MM.1S (cell line): ENCODE measurements around the gene DELE1.

Source experiments
- DNase-seq: peaks from one replicate; pipeline ENCODE4 v3.0.0-alpha.2; 2015
- H2AFZ ChIP-seq: fragments of 300-600 bp; sonication (generic); 2 replicates; pipeline ENCODE4 v1.6.0; 2016; ENCODE audit warnings: antibody characterized with exemption, low read length
- H3F3A ChIP-seq: fragments of 300-600 bp; sonication (generic); 2 replicates; pipeline ENCODE4 v1.6.1; 2016; ENCODE audit warnings: mild to moderate bottlenecking, antibody characterized with exemption, low read length, moderate library complexity, mixed read lengths; ENCODE audit not compliant: insufficient read depth
- H3K27ac ChIP-seq: fragments of 300-600 bp; sonication (generic); 2 replicates; pipeline ENCODE4 v1.5.1; 2016; ENCODE audit warnings: mild to moderate bottlenecking, low read length
- H3K27me3 ChIP-seq: fragments of 300-600 bp; sonication (generic); replicated peaks from 2 replicates; pipeline ENCODE4 v1.6.0; 2016; ENCODE audit warnings: low read length; ENCODE audit not compliant: insufficient read depth
- H3K36me3 ChIP-seq: fragments of 300-600 bp; sonication (generic); replicated peaks from 2 replicates; pipeline ENCODE4 v1.6.1; 2016; ENCODE audit warnings: mild to moderate bottlenecking, low read length, mixed read lengths; ENCODE audit not compliant: insufficient read depth
- H3K4me1 ChIP-seq: fragments of 300-600 bp; sonication (generic); 2 replicates; pipeline ENCODE4 v1.6.1; 2016; ENCODE audit warnings: low read length, mixed read lengths
- H3K4me2 ChIP-seq: fragments of 300-600 bp; sonication (generic); 2 replicates; pipeline ENCODE4 v1.6.0; 2016; ENCODE audit warnings: low read depth, low read length
- H3K4me3 ChIP-seq: fragments of 300-600 bp; sonication (generic); 2 replicates; pipeline ENCODE4 v1.5.1; 2016; ENCODE audit warnings: low read length, mixed read lengths
- H3K79me2 ChIP-seq: fragments of 300-600 bp; sonication (generic); 2 replicates; pipeline ENCODE4 v1.6.1; 2016; ENCODE audit warnings: mixed run types, low read length, mixed read lengths
- H3K9ac ChIP-seq: fragments of 300-600 bp; sonication (generic); 2 replicates; pipeline ENCODE4 v1.6.1; 2016; ENCODE audit warnings: low read length, mixed read lengths
- H3K9me2 ChIP-seq: fragments of 300-600 bp; sonication (generic); replicated peaks from 2 replicates; pipeline ENCODE4 v1.6.1; 2016; ENCODE audit warnings: mild to moderate bottlenecking, low read length, mixed read lengths; ENCODE audit not compliant: insufficient read depth
- H3K9me3 ChIP-seq: fragments of 300-600 bp; sonication (generic); replicated peaks from 2 replicates; pipeline ENCODE4 v1.6.1; 2016; ENCODE audit warnings: mild to moderate bottlenecking, low read length, mixed read lengths; ENCODE audit not compliant: insufficient read depth
- H4K20me1 ChIP-seq: fragments of 300-600 bp; sonication (generic); 2 replicates; pipeline ENCODE4 v1.6.1; 2016; ENCODE audit warnings: mild to moderate bottlenecking, low read length, moderate library complexity, mixed read lengths; ENCODE audit not compliant: insufficient read depth
- EZH2 ChIP-seq: fragments of 300-600 bp; sonication (generic); optimal IDR thresholded peaks from 2 replicates; pipeline ENCODE3; 2017; ENCODE audit warnings: low read depth, mild to moderate bottlenecking, antibody characterized with exemption, low read length, mixed read lengths
- EZH2phosphoT487 ChIP-seq: fragments of 300-600 bp; sonication (generic); IDR thresholded peaks from 2 replicates; pipeline ENCODE4 v1.6.1; 2018; ENCODE audit warnings: antibody characterized with exemption, low read length
- TF ChIP-seq, protein P1 (sequence below): fragments of 300-600 bp; sonication (generic); IDR thresholded peaks from 2 replicates; pipeline ENCODE4 v1.5.1; 2016; ENCODE audit warnings: antibody characterized with exemption, low read length, mixed read lengths

The DELE1 gene

DNA sequence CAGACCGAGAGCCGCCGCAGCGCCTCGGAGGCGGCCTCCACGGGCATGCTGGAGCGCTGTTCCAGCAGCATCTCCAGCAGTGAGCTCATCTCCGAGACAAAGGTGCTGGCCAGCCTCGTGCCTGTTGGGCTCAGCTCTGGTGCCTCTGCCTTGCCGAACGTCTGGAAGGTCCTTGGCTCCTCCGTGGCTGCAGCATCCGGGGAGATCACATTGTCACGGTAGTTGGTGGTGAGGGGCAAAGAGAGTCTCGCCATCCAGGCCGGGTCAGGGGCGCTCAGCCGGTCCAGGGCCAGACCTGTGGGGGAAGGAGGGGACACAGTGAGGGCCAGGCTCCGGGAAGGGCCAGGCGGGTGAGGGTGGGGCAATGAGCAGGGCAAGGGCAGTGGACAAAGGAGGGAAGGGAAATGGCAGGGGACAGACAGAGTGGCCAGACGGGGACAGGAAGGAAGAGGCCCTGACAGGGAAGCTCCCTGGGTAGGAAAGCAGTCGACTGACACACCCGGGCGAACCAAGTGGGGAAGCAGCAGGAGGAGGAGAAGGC lies 21.9 kb downstream of the DELE1 start:
- DNase-seq = no peak
- Histone ChIP-seq H3K9me3 (no peaks in the 10 kb centered on the region), H4K20me1 (no peaks in the 10 kb centered on the region), H2AFZ (no peak overlapping the region), H3K79me2 (no peaks in the 10 kb centered on the region), H3K4me2 (no peak overlapping the region), H3K4me3 (no peak overlapping the region), H3K36me3 (no peaks in the 10 kb centered on the region), H3F3A (peaks cover 13% of the 10 kb centered on the region), H3K27me3 (no peaks in the 10 kb centered on the region), H3K27ac (no peak overlapping the region), H3K9ac (no peak overlapping the region), H3K4me1 (peaks cover 20% of the 10 kb centered on the region), H3K9me2 (no peaks in the 10 kb centered on the region)
- TF ChIP-seq, protein P1, sequence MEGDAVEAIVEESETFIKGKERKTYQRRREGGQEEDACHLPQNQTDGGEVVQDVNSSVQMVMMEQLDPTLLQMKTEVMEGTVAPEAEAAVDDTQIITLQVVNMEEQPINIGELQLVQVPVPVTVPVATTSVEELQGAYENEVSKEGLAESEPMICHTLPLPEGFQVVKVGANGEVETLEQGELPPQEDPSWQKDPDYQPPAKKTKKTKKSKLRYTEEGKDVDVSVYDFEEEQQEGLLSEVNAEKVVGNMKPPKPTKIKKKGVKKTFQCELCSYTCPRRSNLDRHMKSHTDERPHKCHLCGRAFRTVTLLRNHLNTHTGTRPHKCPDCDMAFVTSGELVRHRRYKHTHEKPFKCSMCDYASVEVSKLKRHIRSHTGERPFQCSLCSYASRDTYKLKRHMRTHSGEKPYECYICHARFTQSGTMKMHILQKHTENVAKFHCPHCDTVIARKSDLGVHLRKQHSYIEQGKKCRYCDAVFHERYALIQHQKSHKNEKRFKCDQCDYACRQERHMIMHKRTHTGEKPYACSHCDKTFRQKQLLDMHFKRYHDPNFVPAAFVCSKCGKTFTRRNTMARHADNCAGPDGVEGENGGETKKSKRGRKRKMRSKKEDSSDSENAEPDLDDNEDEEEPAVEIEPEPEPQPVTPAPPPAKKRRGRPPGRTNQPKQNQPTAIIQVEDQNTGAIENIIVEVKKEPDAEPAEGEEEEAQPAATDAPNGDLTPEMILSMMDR = no peak
- TF ChIP-seq EZH2 (no peak), EZH2phosphoT487 (no peak)

DNA sequence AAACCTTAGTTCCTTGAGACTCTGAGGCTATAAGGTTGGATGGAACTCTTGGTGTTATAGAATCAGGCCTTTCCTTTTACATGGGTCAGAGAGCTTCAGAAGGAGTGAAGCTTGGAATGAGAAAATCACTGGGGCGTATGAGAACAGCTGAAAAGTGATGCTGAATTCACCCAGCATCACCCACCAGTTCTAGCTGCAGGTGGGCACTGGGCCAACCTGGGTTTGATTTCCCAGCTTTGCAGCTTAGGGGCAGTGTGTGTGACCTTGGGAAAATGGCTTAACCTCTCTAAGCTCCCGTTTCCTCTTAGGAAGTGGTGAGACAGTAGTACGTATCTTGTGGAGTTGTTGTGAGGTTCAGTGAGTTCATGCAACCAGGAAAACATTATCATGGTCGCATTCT lies 23.6 kb downstream of the DELE1 start:
- H3K36me3 ChIP-seq = no peaks in the 10 kb centered on the region
- no peak overlapping the region for H3K4me3 ChIP-seq
- no peaks in the 10 kb centered on the region for H3K9me3 ChIP-seq
- H3K27ac ChIP-seq = no peak overlapping the region
- peaks cover 3% of the 10 kb centered on the region for H3K4me1 ChIP-seq
- H3K9ac ChIP-seq = no peak overlapping the region
- TF ChIP-seq EZH2 = no peak
- TF ChIP-seq EZH2phosphoT487 = no peak
- TF ChIP-seq, protein P1 = no peak
- no peak for DNase-seq
- no peaks in the 10 kb centered on the region for H4K20me1 ChIP-seq
- no peak overlapping the region for H2AFZ ChIP-seq
- H3K27me3 ChIP-seq = no peaks in the 10 kb centered on the region
- H3K9me2 ChIP-seq = no peaks in the 10 kb centered on the region
- no peaks in the 10 kb centered on the region for H3F3A ChIP-seq
- no peak overlapping the region for H3K4me2 ChIP-seq
- no peaks in the 10 kb centered on the region for H3K79me2 ChIP-seq

DNA sequence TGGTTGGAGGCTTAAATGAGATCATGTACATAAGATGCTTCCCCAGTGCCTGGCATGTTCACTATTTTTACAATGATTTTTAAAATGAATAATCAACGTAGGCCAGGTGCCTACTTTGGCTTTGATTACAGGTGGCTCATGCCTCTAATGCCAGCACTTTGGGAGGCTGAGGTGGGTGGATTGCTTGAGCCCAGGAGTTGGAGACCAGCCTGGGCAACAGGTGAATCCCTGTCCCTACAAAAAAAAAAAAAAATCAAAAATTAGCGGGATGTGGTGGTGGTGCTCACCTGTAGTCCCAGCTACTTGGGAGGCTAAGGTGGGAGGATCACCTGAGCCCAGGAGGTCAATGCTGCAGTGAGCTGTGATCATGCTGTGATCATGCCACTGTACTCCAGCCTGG lies 25.1 kb downstream of the DELE1 start:
- H3K4me2 ChIP-seq = no peak overlapping the region
- H3K4me3 ChIP-seq = no peak overlapping the region
- no peaks in the 10 kb centered on the region for H3K9me2 ChIP-seq
- no peaks in the 10 kb centered on the region for H3K79me2 ChIP-seq
- no peaks in the 10 kb centered on the region for H3K36me3 ChIP-seq
- no peaks in the 10 kb centered on the region for H3K4me1 ChIP-seq
- no peaks in the 10 kb centered on the region for H3F3A ChIP-seq
- no peak overlapping the region for H2AFZ ChIP-seq
- H3K9me3 ChIP-seq = no peaks in the 10 kb centered on the region
- H3K9ac ChIP-seq = no peak overlapping the region
- no peaks in the 10 kb centered on the region for H3K27me3 ChIP-seq
- no peak overlapping the region for H3K27ac ChIP-seq
- no peak for DNase-seq
- H4K20me1 ChIP-seq = no peaks in the 10 kb centered on the region
- no peak for TF ChIP-seq EZH2
- TF ChIP-seq EZH2phosphoT487 = no peak
- TF ChIP-seq, protein P1 = no peak
